ENCODE measurements around the gene INO80D. TPM values are rescaled to one million over a fixed set of nuclear protein-coding genes. Genes with fewer than 3 reads are reported as not detected.
"Not testable (repeated sequence)": the region's sequence is repeated elsewhere in the genome, so short reads cannot be mapped to it uniquely, and the experiment has no call there.

The INO80D gene
- polyA plus RNA-seq, 1 experiment: 3.3 TPM

DNA sequence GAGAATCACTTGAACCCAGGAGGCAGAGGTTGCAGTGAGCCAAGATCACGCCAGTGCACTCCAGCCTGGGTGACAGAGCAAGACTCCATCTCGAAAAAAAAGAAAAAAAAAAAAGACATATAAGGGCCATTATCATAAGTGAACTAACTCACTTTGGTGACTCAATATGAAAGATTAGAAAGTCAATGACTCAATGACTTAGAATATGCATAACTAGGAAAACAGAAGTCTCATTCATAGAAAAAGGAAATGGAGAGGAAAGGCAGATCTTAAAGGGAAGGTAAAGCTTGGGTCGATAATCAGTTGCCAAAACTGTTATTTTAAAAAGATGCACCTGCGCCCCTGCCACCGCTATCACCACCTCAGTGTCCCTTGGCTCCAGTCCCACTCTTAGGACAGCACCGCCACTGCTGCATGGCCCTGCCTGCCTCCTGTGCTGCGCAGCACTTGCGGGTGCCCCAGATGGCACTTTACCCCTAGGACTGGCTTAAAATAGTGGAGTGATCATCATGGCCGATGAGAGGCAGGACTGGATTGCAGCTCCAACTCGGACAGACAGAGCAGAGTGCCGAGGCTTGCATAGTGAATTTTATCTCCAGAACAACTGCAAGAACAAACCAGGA lies 54.7 kb downstream of the INO80D start:
- TF ChIP-seq, protein P1, sequence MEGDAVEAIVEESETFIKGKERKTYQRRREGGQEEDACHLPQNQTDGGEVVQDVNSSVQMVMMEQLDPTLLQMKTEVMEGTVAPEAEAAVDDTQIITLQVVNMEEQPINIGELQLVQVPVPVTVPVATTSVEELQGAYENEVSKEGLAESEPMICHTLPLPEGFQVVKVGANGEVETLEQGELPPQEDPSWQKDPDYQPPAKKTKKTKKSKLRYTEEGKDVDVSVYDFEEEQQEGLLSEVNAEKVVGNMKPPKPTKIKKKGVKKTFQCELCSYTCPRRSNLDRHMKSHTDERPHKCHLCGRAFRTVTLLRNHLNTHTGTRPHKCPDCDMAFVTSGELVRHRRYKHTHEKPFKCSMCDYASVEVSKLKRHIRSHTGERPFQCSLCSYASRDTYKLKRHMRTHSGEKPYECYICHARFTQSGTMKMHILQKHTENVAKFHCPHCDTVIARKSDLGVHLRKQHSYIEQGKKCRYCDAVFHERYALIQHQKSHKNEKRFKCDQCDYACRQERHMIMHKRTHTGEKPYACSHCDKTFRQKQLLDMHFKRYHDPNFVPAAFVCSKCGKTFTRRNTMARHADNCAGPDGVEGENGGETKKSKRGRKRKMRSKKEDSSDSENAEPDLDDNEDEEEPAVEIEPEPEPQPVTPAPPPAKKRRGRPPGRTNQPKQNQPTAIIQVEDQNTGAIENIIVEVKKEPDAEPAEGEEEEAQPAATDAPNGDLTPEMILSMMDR (IDR thresholded peaks at IDR 0.05; ENCODE audit: insufficient read depth, low read depth, low read length): no peak
- POLR2A ChIA-PET: no interaction called here
- CTCF ChIA-PET: no interaction called here
- DNase-seq (ENCODE audit: low read depth): no peak
- H3K27me3 ChIP-seq (ENCODE audit: control insufficient read depth, insufficient read depth, low read length): no peaks in the 10 kb centered on the region
- H3K4me3 ChIP-seq (ENCODE audit: low read depth, low read length): no peak overlapping the region
- H3K36me3 ChIP-seq (ENCODE audit: control insufficient read depth, insufficient read depth, low read length): peaks cover 4% of the 10 kb centered on the region

DNA sequence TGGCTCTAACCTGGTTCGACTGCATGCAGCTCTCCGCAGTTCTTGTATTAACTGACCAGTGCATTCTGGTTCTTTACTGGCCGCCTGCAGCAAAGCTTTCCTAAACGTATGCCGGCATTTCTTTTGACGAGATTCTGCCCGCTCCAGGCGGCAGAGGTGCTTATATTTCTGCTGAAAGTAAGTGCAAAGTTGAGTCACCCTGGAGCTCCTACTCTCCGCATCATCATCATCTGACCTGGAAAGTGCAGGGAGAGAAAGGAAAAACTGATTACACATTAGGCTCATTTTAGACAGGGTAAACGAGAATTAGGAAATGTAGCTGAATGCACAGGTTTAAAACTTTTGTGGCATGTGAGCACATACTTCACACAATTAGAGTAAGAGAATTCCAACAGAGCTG lies 57.9 kb downstream of the INO80D start:
- H3K4me3 ChIP-seq (ENCODE audit: low read depth, low read length): no peak overlapping the region
- H3K27me3 ChIP-seq (ENCODE audit: control insufficient read depth, insufficient read depth, low read length): no peaks in the 10 kb centered on the region
- H3K36me3 ChIP-seq (ENCODE audit: control insufficient read depth, insufficient read depth, low read length): peaks cover 4% of the 10 kb centered on the region
- TF ChIP-seq, protein P1 (IDR thresholded peaks at IDR 0.05; ENCODE audit: insufficient read depth, low read depth, low read length): no peak
- DNase-seq (ENCODE audit: low read depth): no peak
- ChIA-PET CTCF (no interaction called here), POLR2A (interaction anchor here (0.6 kb wide), 1 partner anchor 15 kb away, joined by 9 read pairs; no protein-coding TSS in a partner anchor)

DNA sequence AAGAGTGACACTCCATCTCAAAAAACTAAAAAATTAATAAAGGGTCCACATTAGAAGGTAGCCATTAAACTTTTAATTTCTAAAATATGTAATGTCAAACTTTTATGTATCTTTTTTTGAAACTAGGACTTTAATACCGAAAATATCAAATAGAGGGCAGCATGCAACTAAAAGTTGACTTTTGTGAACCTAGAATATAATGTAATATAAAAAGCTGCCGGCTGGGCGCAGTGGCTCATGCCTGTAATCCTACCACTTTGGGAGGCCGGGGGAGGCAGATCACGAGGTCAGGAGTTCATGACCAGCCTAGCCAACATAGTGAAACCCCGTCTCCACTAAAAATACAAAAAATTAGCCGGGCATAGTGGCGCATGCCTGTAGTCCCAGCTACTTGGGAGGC lies 62.8 kb downstream of the INO80D start:
- DNase-seq (ENCODE audit: low read depth): no peak
- Histone ChIP-seq H3K27me3 (ENCODE audit: control insufficient read depth, insufficient read depth, low read length) (no peaks in the 10 kb centered on the region), H3K36me3 (ENCODE audit: control insufficient read depth, insufficient read depth, low read length) (peaks cover 5% of the 10 kb centered on the region), H3K4me3 (ENCODE audit: low read depth, low read length) (no peak overlapping the region)
- TF ChIP-seq, protein P1 (IDR thresholded peaks at IDR 0.05; ENCODE audit: insufficient read depth, low read depth, low read length): no peak
- CTCF ChIA-PET: interaction anchor here (0.6 to 1.0 kb wide), 2 partner anchors 54 to 535 kb away, joined by 3 read pairs; no protein-coding TSS in a partner anchor
- POLR2A ChIA-PET: no interaction called here

DNA sequence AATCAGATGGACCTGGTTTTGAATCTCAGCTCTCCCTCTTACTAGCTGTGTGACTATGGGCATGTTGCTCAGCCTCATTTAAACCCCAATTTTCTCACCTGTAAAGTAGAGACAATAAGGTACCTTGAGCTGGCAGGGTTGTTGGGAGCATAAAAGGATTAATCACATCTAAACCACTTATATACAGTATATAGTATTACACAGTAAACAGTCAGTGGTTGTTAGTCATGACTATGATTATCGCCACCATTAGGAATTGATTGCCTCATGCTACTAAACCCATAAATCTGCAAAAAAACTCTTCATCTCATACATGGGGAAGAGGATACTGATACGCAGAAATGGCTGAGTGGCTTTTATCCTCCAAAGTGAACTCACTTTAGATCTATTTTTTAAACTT lies 65.8 kb downstream of the INO80D start:
- CTCF ChIA-PET: no interaction called here
- H3K27me3 ChIP-seq (ENCODE audit: control insufficient read depth, insufficient read depth, low read length): no peaks in the 10 kb centered on the region
- no peak for DNase-seq (ENCODE audit: low read depth)
- peaks cover 3% of the 10 kb centered on the region; the same call in 1 of the 2 replicates for H3K36me3 ChIP-seq (ENCODE audit: control insufficient read depth, insufficient read depth, low read length)
- TF ChIP-seq, protein P1 (IDR thresholded peaks at IDR 0.05; ENCODE audit: insufficient read depth, low read depth, low read length): no peak
- H3K4me3 ChIP-seq (ENCODE audit: low read depth, low read length): no peak overlapping the region
- POLR2A ChIA-PET: no interaction called here

DNA sequence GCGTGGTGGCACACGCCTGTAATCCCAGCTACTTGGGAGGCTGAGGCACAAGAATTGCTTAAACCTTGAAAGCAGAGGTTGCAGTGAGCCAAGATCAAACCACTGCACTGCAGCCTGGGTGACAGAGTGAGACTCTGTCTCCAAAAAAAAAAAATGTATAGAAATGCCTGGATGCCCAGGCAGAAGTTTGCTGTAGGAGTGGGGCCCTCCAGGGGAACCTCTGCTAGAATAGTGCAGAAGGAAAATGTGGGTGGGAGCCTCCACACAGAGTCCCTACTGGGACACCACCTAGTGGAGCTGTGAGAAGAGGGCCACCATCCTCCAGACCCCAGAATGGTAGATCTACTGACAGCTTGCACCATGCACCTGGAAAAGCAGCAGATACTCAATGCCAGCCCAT lies 70.2 kb downstream of the INO80D start:
- DNase-seq (ENCODE audit: low read depth); H3K36me3 ChIP-seq (ENCODE audit: control insufficient read depth, insufficient read depth, low read length); H3K27me3 ChIP-seq (ENCODE audit: control insufficient read depth, insufficient read depth, low read length); POLR2A ChIA-PET; H3K4me3 ChIP-seq (ENCODE audit: low read depth, low read length): not testable (repeated sequence)
- CTCF ChIA-PET: interaction anchor here (0.6 kb wide), 1 partner anchor 31 kb away, joined by 3 read pairs; no protein-coding TSS in a partner anchor

DNA sequence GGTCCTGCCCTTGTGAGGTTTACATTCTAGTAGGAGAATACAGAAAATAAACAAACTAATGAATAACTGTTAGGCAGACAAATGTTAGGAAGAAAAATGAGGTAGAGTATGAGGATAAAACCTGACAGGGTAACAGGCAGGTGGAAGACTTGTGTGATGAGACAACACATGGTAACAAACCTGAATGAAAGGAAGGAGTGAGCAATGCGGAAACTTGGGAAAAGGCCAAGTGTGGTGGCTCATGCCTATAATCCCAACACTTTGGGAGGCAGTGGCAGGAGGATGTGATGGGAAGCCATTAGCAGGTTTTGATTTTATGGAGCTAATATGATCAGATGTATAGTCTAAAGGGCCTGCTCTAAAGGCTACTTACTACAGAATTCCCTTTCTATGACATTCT lies 74.2 kb downstream of the INO80D start:
- DNase-seq (ENCODE audit: low read depth): no peak
- ChIA-PET CTCF (no interaction called here), POLR2A (no interaction called here)
- TF ChIP-seq, protein P1 (IDR thresholded peaks at IDR 0.05; ENCODE audit: insufficient read depth, low read depth, low read length): no peak
- Histone ChIP-seq H3K36me3 (ENCODE audit: control insufficient read depth, insufficient read depth, low read length) (peaks cover 2% of the 10 kb centered on the region; the same call in 1 of the 2 replicates), H3K4me3 (ENCODE audit: low read depth, low read length) (no peak overlapping the region), H3K27me3 (ENCODE audit: control insufficient read depth, insufficient read depth, low read length) (no peaks in the 10 kb centered on the region)
